Common myeloid progenitor, CD34-positive (primary cell): ENCODE results near the gene ALK.

ENCODE experiments used
- CTCF ChIA-PET: fragments of 350-600 bp; sonication (Branson Sonifier 250); formaldehyde crosslinking; loops from one replicate; lab custom pipeline; 2021; ENCODE audit warnings: antibody characterized with exemption; lab: Charles Lee
- POLR2A ChIA-PET: fragments of 350-600 bp; sonication (Branson Sonifier 250); formaldehyde crosslinking; loops from one replicate; lab custom pipeline; 2021; ENCODE audit warnings: antibody characterized with exemption; lab: Charles Lee
- DNase-seq, 3 donors: peaks; one replicate each; pipeline versions ENCODE4 v3.0.0 to v3.0.0-alpha.2; 2013
- H3K27ac ChIP-seq, 2 experiments: 1 replicate in 1 of 2; 2 replicates in 1 of 2; pipeline ENCODE4 v1.7.0; 2013; ENCODE audit warnings: inconsistent platforms in 2 of 2, low read length in 2 of 2, mild to moderate bottlenecking in 2 of 2, low read depth in 1 of 2, moderate library complexity in 1 of 2; ENCODE audit not compliant: severe bottlenecking in 2 of 2, insufficient read depth in 1 of 2, poor library complexity in 1 of 2
- H3K27me3 ChIP-seq, 5 experiments: replicated peaks in 2 of 5; 1 replicate in 3 of 5; 2 replicates in 2 of 5; pipeline versions ENCODE4 v1.6.1 to v1.7.0; 2013; ENCODE audit warnings: low read length in 4 of 5, mild to moderate bottlenecking in 2 of 5, moderate library complexity in 2 of 5, inconsistent platforms in 1 of 5; ENCODE audit not compliant: insufficient read depth in 5 of 5, control insufficient read depth in 4 of 5
- H3K36me3 ChIP-seq, 4 experiments: 1 replicate in 2 of 4; 2 replicates in 2 of 4; pipeline versions ENCODE4 v1.6.1 to v1.7.0; 2013; ENCODE audit warnings: low read length in 3 of 4, control low read depth in 1 of 4, mild to moderate bottlenecking in 1 of 4; ENCODE audit not compliant: control insufficient read depth in 4 of 4, insufficient read depth in 4 of 4
- H3K4me1 ChIP-seq, 4 experiments: 1 replicate in 3 of 4; 2 replicates in 1 of 4; pipeline versions ENCODE4 v1.6.1 to v1.7.1; 2013; ENCODE audit warnings: low read length in 3 of 4, mild to moderate bottlenecking in 3 of 4, control low read depth in 1 of 4, inconsistent platforms in 1 of 4, moderate library complexity in 1 of 4; ENCODE audit not compliant: control insufficient read depth in 4 of 4, insufficient read depth in 4 of 4; ENCODE audit errors: control extremely low read depth in 1 of 4
- H3K4me3 ChIP-seq, 7 experiments: 1 replicate in 4 of 7; 2 replicates in 3 of 7; pipeline versions ENCODE4 v1.5.1 to v1.7.0; 2013; ENCODE audit warnings: mild to moderate bottlenecking in 7 of 7, low read length in 6 of 7, moderate library complexity in 6 of 7, inconsistent platforms in 2 of 7, low read depth in 2 of 7, control low read depth in 1 of 7; ENCODE audit not compliant: insufficient read depth in 4 of 7, control insufficient read depth in 1 of 7; ENCODE audit errors: extremely low read depth in 1 of 7
- H3K9me3 ChIP-seq, 5 experiments: 1 replicate in 4 of 5; 2 replicates in 1 of 5; pipeline versions ENCODE4 v1.6.1 to v1.7.1; 2013; ENCODE audit warnings: low read length in 4 of 5, mild to moderate bottlenecking in 2 of 5, inconsistent platforms in 1 of 5, low read depth in 1 of 5, moderate library complexity in 1 of 5; ENCODE audit not compliant: control insufficient read depth in 4 of 5, insufficient read depth in 2 of 5; ENCODE audit errors: control extremely low read depth in 1 of 5
- WGBS: methylation state at CpG from one replicate; pipeline ENCODE4 v1.1.5; 2013; ENCODE audit not compliant: insufficient coverage; 5-methylcytosine and 5-hydroxymethylcytosine counted together

Gene ALK

DNA sequence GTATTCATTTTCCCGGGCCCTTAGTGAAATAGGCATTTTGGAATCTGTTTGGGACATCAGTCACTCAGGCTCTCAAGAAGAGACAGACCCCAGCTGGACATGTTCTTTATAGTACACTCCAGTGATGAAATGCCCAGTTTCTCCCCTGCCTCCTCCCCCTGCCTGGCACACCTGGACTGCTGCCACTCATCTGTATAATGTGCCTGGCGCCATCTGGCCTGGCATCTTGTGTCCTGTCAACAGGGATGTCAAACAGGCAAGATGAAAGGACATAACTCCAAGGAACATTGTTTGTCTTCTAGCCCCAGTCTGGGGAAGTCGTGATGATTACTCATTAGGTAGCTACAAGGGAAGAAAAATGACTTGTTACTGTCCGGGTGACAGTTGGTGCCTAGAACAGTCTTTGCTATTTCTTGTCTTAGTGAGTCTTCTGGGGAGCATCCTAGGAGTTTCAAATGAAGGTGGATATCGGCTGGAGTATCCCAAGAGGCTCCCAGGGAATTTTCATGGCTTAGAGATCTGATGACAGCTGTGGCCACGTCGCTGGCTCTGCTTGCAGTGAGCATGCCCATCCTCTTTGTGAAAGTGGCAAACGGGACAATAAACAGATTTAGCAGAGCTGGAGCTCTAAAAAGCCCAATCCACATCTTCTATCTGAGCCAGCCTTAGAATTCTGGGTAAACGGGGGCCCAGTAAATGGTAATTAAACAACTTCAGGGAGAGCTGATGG, 153.6 kb downstream of the ALK start:
- Histone ChIP-seq H3K36me3 (no peaks in the 10 kb centered on the region), H3K4me1 (no peaks in the 10 kb centered on the region), H3K27ac (no peak overlapping the region), H3K9me3 (no peaks in the 10 kb centered on the region), H3K27me3 (no peaks in the 10 kb centered on the region), H3K4me3 (no peak overlapping the region)
- CTCF ChIA-PET, result no interaction called here
- no peak for DNase-seq
- POLR2A ChIA-PET, result no interaction called here
- WGBS, result 89% methylated on average over 5 of the region's 9 CpGs

GRCh38 chr2:29766191-29766590, 155.2 kb downstream of the ALK start:
- ChIA-PET CTCF (no interaction called here), POLR2A (no interaction called here)
- 100% methylated on average over 1 of the region's 1 CpG for WGBS
- H3K4me3 ChIP-seq, result no peak overlapping the region
- H3K9me3 ChIP-seq, result no peaks in the 10 kb centered on the region
- no peaks in the 10 kb centered on the region for H3K36me3 ChIP-seq
- no peak for DNase-seq
- no peak overlapping the region for H3K27ac ChIP-seq
- no peaks in the 10 kb centered on the region for H3K4me1 ChIP-seq
- no peaks in the 10 kb centered on the region for H3K27me3 ChIP-seq

- DNase-seq, result no peak
- no CpG with 5 or more reads among the region's 1 CpG for WGBS
- no peaks in the 10 kb centered on the region for H3K4me1 ChIP-seq
- H3K36me3 ChIP-seq, result no peaks in the 10 kb centered on the region
- no peaks in the 10 kb centered on the region for H3K27me3 ChIP-seq
- H3K9me3 ChIP-seq, result no peaks in the 10 kb centered on the region
- no peak overlapping the region for H3K27ac ChIP-seq
- CTCF ChIA-PET, result no interaction called here
- no peak overlapping the region for H3K4me3 ChIP-seq
- POLR2A ChIA-PET, result no interaction called here
Observed at GRCh38 chr2:29765721-29766120, 155.7 kb downstream of the ALK start.

GRCh38 chr2:29763371-29763770, 158.0 kb downstream of the ALK start:
- CTCF ChIA-PET, result no interaction called here
- no peak for DNase-seq
- no peaks in the 10 kb centered on the region for H3K4me1 ChIP-seq
- no peaks in the 10 kb centered on the region for H3K36me3 ChIP-seq
- no peak overlapping the region for H3K4me3 ChIP-seq
- no peaks in the 10 kb centered on the region for H3K27me3 ChIP-seq
- POLR2A ChIA-PET, result no interaction called here
- H3K27ac ChIP-seq, result no peak overlapping the region
- 26% methylated on average over 3 of the region's 3 CpGs for WGBS
- H3K9me3 ChIP-seq, result no peaks in the 10 kb centered on the region

DNA sequence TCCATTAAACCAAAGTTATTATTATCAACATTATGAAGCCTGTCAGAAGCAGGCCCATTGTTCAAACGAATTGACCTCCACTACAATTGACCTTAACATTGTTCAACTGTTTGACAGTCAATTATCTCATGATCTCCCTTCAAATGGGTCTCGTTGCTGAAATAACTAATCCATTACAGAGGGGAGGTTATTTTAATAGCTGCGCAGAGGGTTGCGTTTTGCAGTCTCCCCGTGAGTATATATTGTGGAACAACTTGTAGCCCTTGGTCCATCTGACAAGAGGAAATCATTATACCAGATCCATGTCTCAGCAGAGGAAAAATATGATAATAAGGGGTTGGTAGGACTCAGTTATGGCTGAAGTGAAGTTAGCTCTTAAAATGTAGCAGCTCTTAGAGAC, 159.1 kb downstream of the ALK start:
- Histone ChIP-seq H3K27ac (no peak overlapping the region), H3K4me1 (no peaks in the 10 kb centered on the region), H3K9me3 (no peaks in the 10 kb centered on the region), H3K4me3 (no peak overlapping the region), H3K27me3 (no peaks in the 10 kb centered on the region), H3K36me3 (no peaks in the 10 kb centered on the region)
- WGBS, result 100% methylated on average over 2 of the region's 5 CpGs
- CTCF ChIA-PET, result no interaction called here
- DNase-seq, result no peak
- POLR2A ChIA-PET, result no interaction called here

- no peaks in the 10 kb centered on the region for H3K27me3 ChIP-seq
- CTCF ChIA-PET, result no interaction called here
- DNase-seq, result no peak
- H3K9me3 ChIP-seq, result no peaks in the 10 kb centered on the region
- POLR2A ChIA-PET, result no interaction called here
- no peaks in the 10 kb centered on the region for H3K4me1 ChIP-seq
- no peak overlapping the region for H3K4me3 ChIP-seq
- H3K36me3 ChIP-seq, result no peaks in the 10 kb centered on the region
- H3K27ac ChIP-seq, result no peak overlapping the region
- 100% methylated on average over 1 of the region's 1 CpG for WGBS
Observed at GRCh38 chr2:29761278-29761677, 160.1 kb downstream of the ALK start.

- Histone ChIP-seq H3K36me3 (no peaks in the 10 kb centered on the region), H3K9me3 (no peaks in the 10 kb centered on the region), H3K27ac (no peak overlapping the region), H3K4me1 (no peaks in the 10 kb centered on the region), H3K27me3 (no peaks in the 10 kb centered on the region), H3K4me3 (no peak overlapping the region)
- no peak for DNase-seq
- CTCF ChIA-PET, result no interaction called here
- WGBS, result no CpG with 5 or more reads among the region's 3 CpGs
- POLR2A ChIA-PET, result no interaction called here
Observed at GRCh38 chr2:29760008-29760407, 161.4 kb downstream of the ALK start.
